Fibroblast of lung (primary cell): ENCODE measurements around the gene SNX8. TPM values are rescaled to one million over a fixed set of nuclear protein-coding genes. Genes with fewer than 3 reads are reported as not detected.

Source experiments
- DNase-seq, 2 donors: peaks; one replicate each; pipeline versions ENCODE4 v3.0.0 to v3.0.0-alpha.2; 2010; ENCODE audit warnings: low read depth in 2 of 2
- H2AFZ ChIP-seq: 2 replicates; pipeline ENCODE4 v1.5.1; 2012; ENCODE audit warnings: low read length, control low read depth, inconsistent platforms
- H3K27ac ChIP-seq: 2 replicates; pipeline ENCODE4 v1.5.1; 2011; ENCODE audit warnings: low read length, control low read depth; ENCODE audit not compliant: insufficient read depth
- H3K27me3 ChIP-seq: 2 replicates; pipeline ENCODE4 v1.5.1; 2011; ENCODE audit warnings: mild to moderate bottlenecking, low read length; ENCODE audit not compliant: control insufficient read depth, insufficient read depth
- H3K36me3 ChIP-seq: 2 replicates; pipeline ENCODE4 v1.5.1; 2011; ENCODE audit warnings: low read length; ENCODE audit not compliant: control insufficient read depth, insufficient read depth
- H3K4me1 ChIP-seq: 2 replicates; pipeline ENCODE4 v1.5.1; 2011; ENCODE audit warnings: low read length; ENCODE audit not compliant: control insufficient read depth, insufficient read depth; ENCODE audit errors: extremely low read depth
- H3K4me2 ChIP-seq: 2 replicates; pipeline ENCODE4 v1.5.1; 2011; ENCODE audit warnings: low read length, control low read depth; ENCODE audit not compliant: insufficient read depth; ENCODE audit errors: extremely low read depth
- H3K4me3 ChIP-seq, 4 experiments: fragments of 200-600 bp in 1 of 4; sonication (generic) in 1 of 4; replicated peaks in 1 of 4; 2 replicates each; pipeline ENCODE4 v1.5.1; 2011 to 2016; ENCODE audit warnings: low read length in 4 of 4, low read depth in 3 of 4, mild to moderate bottlenecking in 3 of 4, control low read depth in 2 of 4, inconsistent platforms in 1 of 4, mixed read lengths in 1 of 4; ENCODE audit not compliant: insufficient read depth in 1 of 4; ENCODE audit errors: control extremely low read depth in 1 of 4
- H3K79me2 ChIP-seq: 2 replicates; pipeline ENCODE4 v1.5.1; 2012; ENCODE audit warnings: mild to moderate bottlenecking, low read length, inconsistent platforms; ENCODE audit not compliant: control insufficient read depth, insufficient read depth
- H3K9ac ChIP-seq: 2 replicates; pipeline ENCODE4 v1.5.1; 2011; ENCODE audit warnings: mild to moderate bottlenecking, low read length, control low read depth; ENCODE audit not compliant: insufficient read depth
- H3K9me3 ChIP-seq: 2 replicates; pipeline ENCODE4 v1.5.1; 2012; ENCODE audit warnings: low read depth, low read length; ENCODE audit not compliant: control insufficient read depth, insufficient read depth
- H4K20me1 ChIP-seq: 2 replicates; pipeline ENCODE4 v1.5.1; 2011; ENCODE audit warnings: low read length; ENCODE audit not compliant: control insufficient read depth, insufficient read depth; ENCODE audit errors: extremely low read depth
- CTCF ChIP-seq, 2 donors: IDR thresholded peaks in 1 of 2; conservative IDR thresholded peaks in 1 of 2; 1 replicate in 1 of 2; 2 replicates in 1 of 2; pipeline ENCODE4 v1.5.1; 2011 to 2012; ENCODE audit warnings: low read length in 2 of 2, control low read depth in 1 of 2, inconsistent platforms in 1 of 2, low read depth in 1 of 2, mild to moderate bottlenecking in 1 of 2
- EZH2 ChIP-seq: IDR thresholded peaks from 2 replicates; pipeline ENCODE4 v1.5.1; 2012; ENCODE audit warnings: low read length, control low read depth, mild to moderate bottlenecking; ENCODE audit errors: missing control alignments
- polyA plus RNA-seq, 2 donors: library from polyadenylated mRNA; depleted of rRNA in 1 of 2; stranded (reverse) in 1 of 2; unstranded in 1 of 2; fragments of >200 nt; gene quantifications; 2 replicates each; pipeline ENCODE4 v1.2.1, GENCODE V29; 2011 to 2012; ENCODE audit warnings: missing spikeins in 1 of 2
- total RNA-seq: library from RNA; depleted of rRNA; stranded (reverse); fragments of >200 nt; gene quantifications from 2 replicates; pipeline ENCODE4 v1.2.1, GENCODE V29; 2014

Gene SNX8
- total and polyA plus RNA-seq, 2 donors (not counting 1 experiment from before 2014, with no cell fraction given) = 13.2 to 27.4 TPM

DNA sequence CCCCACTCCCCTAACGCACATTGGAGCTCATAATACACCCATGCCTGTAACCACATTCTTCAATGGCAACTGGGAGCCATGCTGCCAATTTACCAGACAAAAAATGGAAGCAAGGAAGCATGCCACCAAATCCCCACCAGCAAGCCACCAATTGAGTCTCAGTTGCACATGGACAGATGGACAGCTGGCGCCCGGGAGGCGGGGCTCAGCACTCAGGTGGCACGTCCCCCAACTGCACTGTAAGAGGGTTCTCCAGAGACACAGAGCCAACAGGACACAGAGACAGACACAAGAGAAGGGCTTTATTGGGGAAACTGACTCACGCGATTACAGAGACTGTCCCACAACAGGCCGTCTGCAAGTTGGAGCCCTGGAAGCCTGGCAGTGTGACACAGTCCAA lies 84.0 kb downstream of the SNX8 start:
- TF ChIP-seq CTCF (conservative IDR thresholded peaks at IDR 0.05 in 1 of 2, IDR thresholded peaks at IDR 0.05 in 1 of 2; ENCODE audit: low read depth in 1 of 2, low read length in 2 of 2) (no peak), EZH2 (no peak)
- Histone ChIP-seq H3K36me3 (peaks cover 15% of the 10 kb centered on the region), H3K9ac (no peak overlapping the region), H3K9me3 (no peaks in the 10 kb centered on the region), H3K4me2 (no peak overlapping the region), H3K27ac (no peak overlapping the region), H2AFZ (no peak overlapping the region), H4K20me1 (no peaks in the 10 kb centered on the region), H3K79me2 (peaks cover 27% of the 10 kb centered on the region), H3K27me3 (no peaks in the 10 kb centered on the region), H3K4me3 (no peak overlapping the region), H3K4me1 (peaks cover 5% of the 10 kb centered on the region)
- DNase-seq = no peak

DNA sequence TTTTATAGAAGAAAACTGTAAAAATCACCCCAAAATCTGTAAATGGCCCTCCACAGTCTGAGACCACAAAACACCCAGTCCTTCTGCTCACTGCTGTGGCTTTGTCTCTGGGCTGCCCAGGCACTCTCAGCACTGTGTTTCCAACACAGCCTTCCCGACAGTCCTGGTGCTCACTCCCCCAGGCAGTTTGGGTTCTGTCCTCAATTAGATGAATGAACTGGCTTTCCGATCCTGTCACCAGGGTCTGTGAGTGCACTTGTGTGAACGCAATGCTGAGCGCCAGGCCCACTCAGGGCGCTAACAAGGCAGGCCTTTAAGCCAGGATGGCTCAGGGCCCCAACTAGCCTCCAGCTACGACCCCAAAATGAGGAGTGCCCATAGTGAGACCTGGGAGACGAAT lies 84.8 kb downstream of the SNX8 start:
- no peak for DNase-seq
- TF ChIP-seq CTCF (conservative IDR thresholded peaks at IDR 0.05 in 1 of 2, IDR thresholded peaks at IDR 0.05 in 1 of 2; ENCODE audit: low read depth in 1 of 2, low read length in 2 of 2) (no peak), EZH2 (no peak)

GRCh38 chr7:2228921-2229320 lies 85.3 kb downstream of the SNX8 start:
- peaks cover 27% of the 10 kb centered on the region for H3K79me2 ChIP-seq
- H3K36me3 ChIP-seq = peaks cover 17% of the 10 kb centered on the region
- TF ChIP-seq EZH2 = no peak
- TF ChIP-seq CTCF (conservative IDR thresholded peaks at IDR 0.05 in 1 of 2, IDR thresholded peaks at IDR 0.05 in 1 of 2; ENCODE audit: low read depth in 1 of 2, low read length in 2 of 2) = no peak
- H2AFZ ChIP-seq = no peak overlapping the region
- H3K27ac ChIP-seq = no peak overlapping the region
- no peak overlapping the region for H3K4me3 ChIP-seq
- no peak for DNase-seq
- no peaks in the 10 kb centered on the region for H3K9me3 ChIP-seq
- H4K20me1 ChIP-seq = no peaks in the 10 kb centered on the region
- no peak overlapping the region for H3K9ac ChIP-seq
- no peaks in the 10 kb centered on the region for H3K27me3 ChIP-seq
- H3K4me2 ChIP-seq = no peak overlapping the region
- H3K4me1 ChIP-seq = peaks cover 5% of the 10 kb centered on the region

More for the DNA sequence above, 84.8 kb downstream of the SNX8 start:
- peaks cover 5% of the 10 kb centered on the region for H3K4me1 ChIP-seq
- peaks cover 27% of the 10 kb centered on the region for H3K79me2 ChIP-seq
- no peak overlapping the region for H3K27ac ChIP-seq
- H3K36me3 ChIP-seq = peaks cover 17% of the 10 kb centered on the region
- H4K20me1 ChIP-seq = no peaks in the 10 kb centered on the region
- H3K27me3 ChIP-seq = no peaks in the 10 kb centered on the region
- no peaks in the 10 kb centered on the region for H3K9me3 ChIP-seq
- H3K9ac ChIP-seq = no peak overlapping the region
- H2AFZ ChIP-seq = no peak overlapping the region
- H3K4me3 ChIP-seq = no peak overlapping the region
- no peak overlapping the region for H3K4me2 ChIP-seq
